ENCODE measurements around the gene USP1. TPM values are rescaled to one million over a fixed set of nuclear protein-coding genes. Genes with fewer than 3 reads are reported as not detected.

The USP1 gene
- polyA plus RNA-seq, 1 donor (not counting 4 experiments of a cell fraction or from before 2014, with no cell fraction given): 12.0 TPM

GRCh38 chr1:62448221-62448933, 11.5 kb downstream of the USP1 start:
- H3K4me1 ChIP-seq (ENCODE audit: control insufficient read depth, extremely low read depth, insufficient read depth, low read length): peaks cover 2% of the 10 kb centered on the region
- no peak overlapping the region for H2AFZ ChIP-seq (ENCODE audit: control insufficient read depth, low read length)
- no peak overlapping the region for H3K4me3 ChIP-seq (ENCODE audit: control insufficient read depth in 2 of 3, extremely low read depth in 1 of 3, insufficient read depth in 2 of 3, low read depth in 1 of 3, low read length in 3 of 3)
- no peak overlapping the region for H3K9ac ChIP-seq (ENCODE audit: control insufficient read depth, extremely low read depth, insufficient read depth, low read length)
- no peak for FAIRE-seq
- H3K9me1 ChIP-seq (ENCODE audit: control insufficient read depth, extremely low read depth, insufficient read depth, low read length): no peaks in the 10 kb centered on the region
- TF ChIP-seq EZH2 (IDR thresholded peaks at IDR 0.05; ENCODE audit: low read length) (no peak), CTCF (optimal IDR thresholded peaks at IDR 0.05 in 1 of 3, IDR thresholded peaks at IDR 0.05 in 1 of 3, conservative IDR thresholded peaks at IDR 0.05 in 1 of 3; ENCODE audit: extremely low read depth in 1 of 3, insufficient read depth in 2 of 3, low read length in 3 of 3) (no peak)
- H3K27ac ChIP-seq (ENCODE audit: control insufficient read depth, insufficient read depth, low read length): no peak overlapping the region
- H3K9me3 ChIP-seq (ENCODE audit: control insufficient read depth, low read depth, low read length): no peaks in the 10 kb centered on the region
- H3K36me3 ChIP-seq (ENCODE audit: control insufficient read depth in 2 of 2, extremely low read depth in 1 of 2, insufficient read depth in 2 of 2, low read length in 2 of 2): peaks cover 4 to 8% of the 10 kb centered on the region in 2 experiments
- dilution Hi-C loops (cut with MboI; ENCODE audit: extremely low pct_ligation_motif_present, low sequenced_read_pairs): no loop called here
- no peak for DNase-seq (ENCODE audit: low read depth, low spot score)
- no peak overlapping the region for H3K4me2 ChIP-seq (ENCODE audit: control insufficient read depth, extremely low read depth, insufficient read depth, low read depth, low read length)
- no peaks in the 10 kb centered on the region for H4K20me1 ChIP-seq (ENCODE audit: control insufficient read depth, extremely low read depth, insufficient read depth, low read length)
- peaks cover 2% of the 10 kb centered on the region for H3K79me2 ChIP-seq (ENCODE audit: control insufficient read depth, insufficient read depth, low read length)
- no peaks in the 10 kb centered on the region for H3K27me3 ChIP-seq (ENCODE audit: control insufficient read depth, extremely low read depth, insufficient read depth, low read length)

GRCh38 chr1:62450301-62450700, 13.5 kb downstream of the USP1 start:
- dilution Hi-C loops (cut with MboI; ENCODE audit: extremely low pct_ligation_motif_present, low sequenced_read_pairs): no loop called here
- FAIRE-seq: no peak

More at GRCh38 chr1:62450301-62450700, 13.5 kb downstream of the USP1 start:
- Histone ChIP-seq H3K27ac (ENCODE audit: control insufficient read depth, insufficient read depth, low read length) (no peak overlapping the region), H3K79me2 (ENCODE audit: control insufficient read depth, insufficient read depth, low read length) (peaks cover 2% of the 10 kb centered on the region), H3K9me3 (ENCODE audit: control insufficient read depth, low read depth, low read length) (no peaks in the 10 kb centered on the region), H3K9me1 (ENCODE audit: control insufficient read depth, extremely low read depth, insufficient read depth, low read length) (no peaks in the 10 kb centered on the region), H3K9ac (ENCODE audit: control insufficient read depth, extremely low read depth, insufficient read depth, low read length) (no peak overlapping the region), H4K20me1 (ENCODE audit: control insufficient read depth, extremely low read depth, insufficient read depth, low read length) (no peaks in the 10 kb centered on the region), H3K4me1 (ENCODE audit: control insufficient read depth, extremely low read depth, insufficient read depth, low read length) (peaks cover 2% of the 10 kb centered on the region), H2AFZ (ENCODE audit: control insufficient read depth, low read length) (no peak overlapping the region), H3K27me3 (ENCODE audit: control insufficient read depth, extremely low read depth, insufficient read depth, low read length) (no peaks in the 10 kb centered on the region), H3K36me3 (ENCODE audit: control insufficient read depth in 2 of 2, extremely low read depth in 1 of 2, insufficient read depth in 2 of 2, low read length in 2 of 2) (peaks cover 4 to 12% of the 10 kb centered on the region in 2 experiments), H3K4me2 (ENCODE audit: control insufficient read depth, extremely low read depth, insufficient read depth, low read depth, low read length) (no peak overlapping the region), H3K4me3 (ENCODE audit: control insufficient read depth in 2 of 3, extremely low read depth in 1 of 3, insufficient read depth in 2 of 3, low read depth in 1 of 3, low read length in 3 of 3) (no peak overlapping the region)
- TF ChIP-seq CTCF (optimal IDR thresholded peaks at IDR 0.05 in 1 of 3, IDR thresholded peaks at IDR 0.05 in 1 of 3, conservative IDR thresholded peaks at IDR 0.05 in 1 of 3; ENCODE audit: extremely low read depth in 1 of 3, insufficient read depth in 2 of 3, low read length in 3 of 3) (no peak), EZH2 (IDR thresholded peaks at IDR 0.05; ENCODE audit: low read length) (no peak)
- no peak for DNase-seq (ENCODE audit: low read depth, low spot score)
